Measurements from ENCODE around the gene GLP2R.

GLP2R gene

GRCh38 chr17:9886141-9886930 lies 60.6 kb downstream of the GLP2R start:
- H3K27ac ChIP-seq = no peak overlapping the region
- DNase-seq = no peak
- H3K36me3 ChIP-seq = no peaks in the 10 kb centered on the region
- H3K27me3 ChIP-seq (ENCODE audit: insufficient read depth, low read depth, severe bottlenecking) = no peaks in the 10 kb centered on the region
- no peak overlapping the region for H3K4me3 ChIP-seq (ENCODE audit: low read depth, low read length)
- no peak for TF ChIP-seq CTCF (IDR thresholded peaks at IDR 0.05; ENCODE audit: low read depth, low read length)
- peaks cover 14% of the 10 kb centered on the region for H3K9me3 ChIP-seq (ENCODE audit: severe bottlenecking)

- DNase-seq = no peak
- Histone ChIP-seq H3K4me3 (ENCODE audit: low read depth, low read length) (no peak overlapping the region), H3K9me3 (ENCODE audit: severe bottlenecking) (peaks cover 10% of the 10 kb centered on the region), H3K27ac (no peak overlapping the region), H3K27me3 (ENCODE audit: insufficient read depth, low read depth, severe bottlenecking) (no peaks in the 10 kb centered on the region), H3K36me3 (no peaks in the 10 kb centered on the region)
- no peak for TF ChIP-seq CTCF (IDR thresholded peaks at IDR 0.05; ENCODE audit: low read depth, low read length)
Measured at GRCh38 chr17:9887508-9887907, 61.8 kb downstream of the GLP2R start.

GRCh38 chr17:9890124-9890523 lies 64.4 kb downstream of the GLP2R start:
- peak; percentile 98 for TF ChIP-seq CTCF (IDR thresholded peaks at IDR 0.05; ENCODE audit: low read depth, low read length)
- Histone ChIP-seq H3K27ac (no peak overlapping the region), H3K9me3 (ENCODE audit: severe bottlenecking) (no peaks in the 10 kb centered on the region), H3K4me3 (ENCODE audit: low read depth, low read length) (no peak overlapping the region), H3K36me3 (peaks cover 17% of the 10 kb centered on the region), H3K27me3 (ENCODE audit: insufficient read depth, low read depth, severe bottlenecking) (no peaks in the 10 kb centered on the region)
- DNase-seq = peak; percentile 75

- Histone ChIP-seq H3K9me3 (ENCODE audit: severe bottlenecking) (no peaks in the 10 kb centered on the region), H3K4me3 (ENCODE audit: low read depth, low read length) (no peak overlapping the region), H3K27ac (no peak overlapping the region), H3K36me3 (peaks cover 50% of the 10 kb centered on the region), H3K27me3 (ENCODE audit: insufficient read depth, low read depth, severe bottlenecking) (no peaks in the 10 kb centered on the region)
- TF ChIP-seq CTCF (IDR thresholded peaks at IDR 0.05; ENCODE audit: low read depth, low read length) = no peak
- DNase-seq = no peak
Measured at GRCh38 chr17:9893411-9894012, 67.8 kb downstream of the GLP2R start.

GRCh38 chr17:9894231-9894630 lies 68.5 kb downstream of the GLP2R start:
- H3K27me3 ChIP-seq (ENCODE audit: insufficient read depth, low read depth, severe bottlenecking) = no peaks in the 10 kb centered on the region
- H3K36me3 ChIP-seq = peaks cover 58% of the 10 kb centered on the region
- DNase-seq = no peak
- H3K9me3 ChIP-seq (ENCODE audit: severe bottlenecking) = no peaks in the 10 kb centered on the region
- no peak for TF ChIP-seq CTCF (IDR thresholded peaks at IDR 0.05; ENCODE audit: low read depth, low read length)
- no peak overlapping the region for H3K4me3 ChIP-seq (ENCODE audit: low read depth, low read length)
- no peak overlapping the region for H3K27ac ChIP-seq

All from WERI-Rb-1 (cell line).